Effector memory CD8-positive, alpha-beta T cell (primary cell): ENCODE data around the gene PRRC1.

ENCODE experiments used
- ATAC-seq: fragments of 150-1000 bp; cut with Tn5 transposase; replicated peaks from 2 replicates; pipeline ENCODE4 v1.10.0; 2021; ENCODE audit warnings: mild to moderate bottlenecking, moderate library complexity
- DNase-seq, 3 experiments: peaks; one replicate each; pipeline ENCODE4 v3.0.0; 2021
- H3K27ac Mint-ChIP-seq, 2 donors: one replicate each; pipeline ENCODE4 v1.8.0; 2022; ENCODE audit warnings: mild to moderate bottlenecking in 2 of 2, mixed read lengths in 2 of 2, moderate library complexity in 2 of 2
- H3K27me3 Mint-ChIP-seq, 2 donors: one replicate each; pipeline ENCODE4 v1.8.0; 2022; ENCODE audit warnings: mixed read lengths in 2 of 2
- H3K36me3 Mint-ChIP-seq: one replicate; pipeline ENCODE4 v1.8.0; 2022; ENCODE audit warnings: mild to moderate bottlenecking, moderate library complexity, mixed read lengths; ENCODE audit not compliant: insufficient read depth
- H3K4me1 Mint-ChIP-seq, 2 donors: one replicate each; pipeline ENCODE4 v1.8.0; 2022; ENCODE audit warnings: low read depth in 2 of 2, mixed read lengths in 2 of 2
- H3K4me3 Mint-ChIP-seq, 2 donors: one replicate each; pipeline ENCODE4 v1.8.0; 2022; ENCODE audit warnings: mild to moderate bottlenecking in 2 of 2, mixed read lengths in 2 of 2, moderate library complexity in 2 of 2
- H3K9me3 Mint-ChIP-seq, 2 donors: one replicate each; pipeline ENCODE4 v1.8.0; 2022; ENCODE audit warnings: mixed read lengths in 2 of 2
- total RNA-seq, 9 experiments: gene quantifications; one replicate each; lab custom pipeline; 2026; lab: John Stamatoyannopoulos, UW

PRRC1 gene
- total RNA-seq: 32.9 to 81.0 (median 59.9) reads per million in 9 experiments

DNA sequence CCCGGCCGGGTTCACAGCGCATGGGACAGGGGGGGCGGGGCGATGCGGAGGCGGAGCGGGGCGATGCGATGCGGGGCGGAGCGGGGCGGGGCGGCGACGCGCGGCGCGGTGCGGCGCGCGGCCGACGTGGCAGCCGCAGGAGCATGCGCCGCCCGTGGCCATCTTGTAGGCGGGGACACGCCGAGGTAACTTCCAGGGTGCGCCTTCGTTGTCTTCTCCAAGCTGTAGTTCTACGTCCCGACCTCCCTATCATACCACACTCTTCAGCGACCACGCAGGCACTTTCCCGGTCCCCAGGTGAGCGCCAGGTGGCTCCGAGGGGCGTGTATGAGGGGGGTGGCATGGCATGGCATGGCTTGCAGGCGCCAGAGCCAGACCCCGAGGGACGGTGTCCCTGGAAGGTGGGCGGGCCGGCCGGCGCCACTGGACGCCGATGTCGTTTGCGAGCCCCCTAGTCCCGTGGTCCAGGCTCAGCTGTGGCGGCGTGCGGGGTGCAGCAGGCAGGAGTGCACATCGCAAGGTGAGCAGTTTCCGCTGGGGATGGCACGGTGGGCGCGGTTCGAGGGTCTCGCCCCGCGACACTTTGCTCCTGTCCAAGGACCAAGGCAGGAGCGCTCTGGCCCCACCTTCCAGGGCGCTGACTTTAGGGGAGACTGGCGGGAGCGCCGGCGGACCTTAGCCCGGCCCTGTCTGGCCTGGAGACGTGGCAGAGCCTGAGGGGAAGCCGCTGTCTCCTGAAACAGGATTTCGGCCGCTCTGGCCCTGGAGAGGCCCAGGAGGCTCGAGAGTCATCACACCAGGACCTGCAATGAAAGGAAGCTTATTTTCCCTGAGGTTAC, at the start of gene PRRC1:
Gene PRRC1 (plus strand): TSS at position 161 of the 839 bp plus-strand sequence. CDS start 5,840 bp downstream, outside the sequence.
- Mint-ChIP-seq H3K4me1 (peaks cover 14 to 37% of the 10 kb centered on the region in 2 donors), H3K4me3 (peak within 1 kb of the TSS; percentile 83 to 85), H3K27me3 (peaks cover 10 to 19% of the 10 kb centered on the region in 2 donors), H3K36me3 (peaks cover 9% of the 10 kb centered on the region), H3K9me3 (peaks cover 0 to 3% of the 10 kb centered on the region in 2 donors), H3K27ac (peak within 1 kb of the TSS; percentile 58 to 62)
- DNase-seq (peak; percentile 61 to 71 (median 67)), ATAC-seq (peak; percentile 95)

DNA sequence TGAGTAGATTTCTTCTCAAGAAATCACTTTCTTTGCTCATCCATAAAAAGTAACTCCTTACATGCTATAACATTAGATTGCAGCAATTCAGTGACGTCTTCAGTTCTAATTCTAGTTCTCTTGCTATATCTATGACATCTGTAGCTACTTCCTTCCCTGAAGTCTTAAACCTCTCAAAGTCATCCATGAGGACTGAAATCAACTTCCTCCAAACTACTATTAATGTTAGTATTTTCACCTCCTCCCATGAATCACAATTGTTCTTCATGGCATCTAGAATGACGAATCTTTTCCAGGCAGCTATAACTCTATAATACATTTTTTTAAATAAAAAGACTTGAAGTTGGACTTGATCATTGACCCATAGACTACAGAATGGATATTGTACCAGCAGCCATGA, 46.2 kb upstream of the PRRC1 start:
- DNase-seq: no peak
- ATAC-seq: no peak
- Mint-ChIP-seq H3K4me3 (no peak overlapping the region), H3K4me1 (no peaks in the 10 kb centered on the region), H3K36me3 (no peaks in the 10 kb centered on the region), H3K9me3 (no peaks in the 10 kb centered on the region), H3K27ac (no peak overlapping the region), H3K27me3 (peaks cover 30 to 34% of the 10 kb centered on the region in 2 donors)

GRCh38 chr5:127472700-127473099, 44.7 kb upstream of the PRRC1 start:
- ATAC-seq (no peak), DNase-seq (no peak)
- Mint-ChIP-seq H3K27ac (no peak overlapping the region), H3K9me3 (no peaks in the 10 kb centered on the region), H3K36me3 (no peaks in the 10 kb centered on the region), H3K4me3 (no peak overlapping the region), H3K4me1 (no peaks in the 10 kb centered on the region), H3K27me3 (peaks cover 25 to 26% of the 10 kb centered on the region in 2 donors)

- peaks cover 19 to 20% of the 10 kb centered on the region in 2 donors for H3K27me3 Mint-ChIP-seq
- H3K27ac Mint-ChIP-seq: no peak overlapping the region
- no peaks in the 10 kb centered on the region for H3K4me1 Mint-ChIP-seq
- ATAC-seq (no peak), DNase-seq (no peak)
- H3K36me3 Mint-ChIP-seq: no peaks in the 10 kb centered on the region
- no peak overlapping the region for H3K4me3 Mint-ChIP-seq
- H3K9me3 Mint-ChIP-seq: no peaks in the 10 kb centered on the region
These were observed 31.0 kb upstream of the PRRC1 start for GRCh38 chr5:127486471-127486870.

DNA sequence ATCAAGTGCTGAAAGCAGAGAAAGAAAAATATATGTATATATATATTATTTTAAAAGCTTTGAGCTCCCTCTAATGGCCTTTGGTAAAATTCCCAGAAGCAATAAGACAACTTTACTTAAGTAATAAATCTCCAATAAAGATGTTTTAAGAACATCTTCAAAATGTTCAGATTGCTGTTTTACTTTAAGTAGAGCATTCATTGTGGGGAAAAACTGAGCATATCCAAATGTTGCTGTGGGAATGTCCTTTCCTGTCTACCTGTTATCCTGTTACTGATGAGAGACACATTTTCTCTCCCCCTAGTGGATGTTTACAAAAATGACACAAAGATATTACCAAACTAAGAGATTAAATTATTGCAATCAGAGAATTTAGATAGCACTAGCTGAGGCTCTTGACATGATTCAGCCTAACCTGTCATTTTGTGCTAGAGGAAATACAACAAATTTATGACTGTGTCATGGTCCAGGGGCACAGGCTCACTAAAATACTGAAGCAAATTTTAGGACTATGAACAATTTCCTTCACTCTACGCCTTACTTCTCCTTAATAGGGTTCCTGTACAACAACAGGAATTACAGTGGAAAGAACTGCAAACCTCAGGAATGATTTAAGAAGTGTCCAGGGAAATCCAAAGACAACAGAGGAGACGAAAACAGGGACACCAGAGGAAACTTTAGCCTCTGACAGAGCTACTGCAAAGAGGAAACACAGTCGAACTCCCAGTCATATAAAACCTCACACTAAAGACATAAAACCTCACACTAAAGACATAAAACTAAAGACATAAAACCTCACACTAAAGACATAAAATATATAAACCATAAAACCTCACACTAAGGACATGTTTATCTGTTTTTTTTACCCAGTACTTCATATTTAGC, 24.3 kb upstream of the PRRC1 start:
- ATAC-seq: peak; percentile 65
- peaks cover 35 to 50% of the 10 kb centered on the region in 2 donors for H3K27me3 Mint-ChIP-seq
- DNase-seq: peak in 1 of 3 experiments; percentile 5

DNA sequence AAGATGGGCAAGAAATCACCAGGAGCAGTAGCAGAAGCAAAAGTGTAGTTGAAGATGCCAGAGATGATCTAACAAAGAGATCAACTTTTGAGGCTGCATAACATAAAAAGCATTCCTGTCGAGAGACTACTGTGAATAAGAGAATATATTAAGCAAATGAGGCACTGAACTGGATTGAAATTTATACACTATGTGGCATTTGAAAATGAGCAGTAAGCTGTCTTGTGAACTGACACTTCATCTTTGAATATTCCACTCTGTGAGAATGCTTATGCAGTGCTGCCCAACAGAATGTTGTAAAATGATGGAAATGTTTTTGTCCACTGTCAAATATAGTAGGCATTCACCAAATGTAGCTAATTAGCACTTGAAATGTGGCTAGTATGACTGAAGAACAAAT, 18.9 kb upstream of the PRRC1 start:
- no peaks in the 10 kb centered on the region for H3K4me1 Mint-ChIP-seq
- no peaks in the 10 kb centered on the region for H3K36me3 Mint-ChIP-seq
- peaks cover 19 to 43% of the 10 kb centered on the region in 2 donors for H3K27me3 Mint-ChIP-seq
- DNase-seq: no peak
- no peak overlapping the region for H3K27ac Mint-ChIP-seq
- H3K9me3 Mint-ChIP-seq: no peaks in the 10 kb centered on the region
- ATAC-seq: no peak
- no peak overlapping the region for H3K4me3 Mint-ChIP-seq

More for the DNA sequence above, 24.3 kb upstream of the PRRC1 start:
- H3K9me3 Mint-ChIP-seq: no peaks in the 10 kb centered on the region
- H3K4me1 Mint-ChIP-seq: no peaks in the 10 kb centered on the region
- no peak overlapping the region for H3K27ac Mint-ChIP-seq
- no peak overlapping the region for H3K4me3 Mint-ChIP-seq
- H3K36me3 Mint-ChIP-seq: no peaks in the 10 kb centered on the region

- H3K27ac Mint-ChIP-seq: no peak overlapping the region
- no peak for DNase-seq
- H3K27me3 Mint-ChIP-seq: peaks cover 2 to 12% of the 10 kb centered on the region in 2 donors
- no peaks in the 10 kb centered on the region for H3K36me3 Mint-ChIP-seq
- H3K4me1 Mint-ChIP-seq: no peaks in the 10 kb centered on the region
- ATAC-seq: no peak
- H3K9me3 Mint-ChIP-seq: no peaks in the 10 kb centered on the region
- H3K4me3 Mint-ChIP-seq: no peak overlapping the region
These were observed 11.5 kb upstream of the PRRC1 start for GRCh38 chr5:127505905-127506304.

DNA sequence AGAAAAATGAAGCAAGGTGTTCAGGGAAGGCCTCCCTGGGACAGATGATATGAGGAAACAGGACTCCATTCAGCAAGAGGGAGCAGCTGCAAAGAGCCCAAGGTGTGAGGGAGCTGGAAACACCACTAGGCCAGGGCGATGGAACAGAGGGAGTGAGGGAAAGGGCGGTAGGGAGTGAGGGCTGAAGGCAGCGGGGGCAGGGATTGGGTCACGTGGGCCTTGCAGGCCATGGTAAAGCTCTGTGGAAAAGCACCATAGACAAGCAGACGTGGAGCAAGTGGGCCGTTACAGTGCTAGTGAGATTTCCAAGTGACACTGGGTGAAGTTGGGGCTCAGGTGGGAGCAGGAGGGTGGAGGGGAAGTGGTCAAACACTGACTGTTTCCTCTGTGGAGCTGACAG, 10.8 kb upstream of the PRRC1 start:
- Mint-ChIP-seq H3K9me3 (no peaks in the 10 kb centered on the region), H3K4me3 (no peak overlapping the region), H3K27me3 (peaks cover 9 to 15% of the 10 kb centered on the region in 2 donors), H3K36me3 (no peaks in the 10 kb centered on the region), H3K27ac (no peak overlapping the region), H3K4me1 (no peaks in the 10 kb centered on the region)
- DNase-seq (no peak), ATAC-seq (no peak)

DNA sequence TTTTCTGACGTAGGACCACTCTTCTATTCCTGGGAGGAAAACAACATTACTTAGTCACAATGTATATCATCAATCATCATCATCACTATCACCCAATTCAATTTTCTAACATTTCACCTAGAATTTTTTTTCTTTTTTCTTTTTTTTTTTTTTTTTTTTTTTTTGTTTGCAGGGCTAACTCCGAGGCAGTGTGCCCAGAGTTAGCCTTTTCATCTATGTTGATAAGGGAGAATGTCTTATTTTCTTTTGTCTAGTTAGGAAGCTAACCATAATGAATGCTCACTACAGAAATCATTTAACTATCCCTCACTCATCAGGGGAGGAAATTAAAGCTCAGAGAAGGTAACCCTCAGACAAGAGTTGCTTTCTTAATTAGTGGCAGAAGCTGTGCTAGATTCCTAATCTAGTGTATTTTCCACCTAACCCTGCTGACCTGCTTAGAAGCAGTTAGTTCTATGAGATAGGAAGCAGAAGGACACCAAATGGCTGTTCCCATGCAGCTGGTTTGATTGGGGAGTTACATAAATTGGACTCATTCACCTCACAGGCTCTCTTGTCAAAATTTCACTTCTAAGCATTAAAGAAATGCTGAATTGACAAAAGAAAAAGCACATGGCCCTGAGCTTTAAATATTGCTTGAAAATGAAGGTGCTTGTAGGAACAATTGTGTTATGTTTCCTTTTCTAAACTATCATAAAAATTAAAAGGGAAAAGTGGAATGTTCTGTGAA, 8.6 kb upstream of the PRRC1 start:
- H3K4me1 Mint-ChIP-seq: no peaks in the 10 kb centered on the region
- ATAC-seq (no peak), DNase-seq (no peak)
- H3K36me3 Mint-ChIP-seq: no peaks in the 10 kb centered on the region
- H3K27ac Mint-ChIP-seq: no peak overlapping the region
- H3K9me3 Mint-ChIP-seq: no peaks in the 10 kb centered on the region
- H3K27me3 Mint-ChIP-seq: peaks cover 23 to 25% of the 10 kb centered on the region in 2 donors
- no peak overlapping the region for H3K4me3 Mint-ChIP-seq

GRCh38 chr5:127513408-127513970, 4.0 kb upstream of the PRRC1 start:
- ATAC-seq: no peak

GRCh38 chr5:127514816-127515215, 2.6 kb upstream of the PRRC1 start:
- Mint-ChIP-seq H3K27me3 (peaks cover 28 to 39% of the 10 kb centered on the region in 2 donors), H3K4me1 (peaks cover 8 to 18% of the 10 kb centered on the region in 2 donors), H3K4me3 (no peak overlapping the region), H3K9me3 (no peaks in the 10 kb centered on the region), H3K27ac (no peak overlapping the region), H3K36me3 (peaks cover 4% of the 10 kb centered on the region)
- no peak for DNase-seq
- ATAC-seq: no peak

More at GRCh38 chr5:127513408-127513970, 4.0 kb upstream of the PRRC1 start:
- H3K36me3 Mint-ChIP-seq: peaks cover 4% of the 10 kb centered on the region
- peaks cover 2 to 6% of the 10 kb centered on the region in 2 donors for H3K4me1 Mint-ChIP-seq
- H3K4me3 Mint-ChIP-seq: no peak overlapping the region
- H3K27ac Mint-ChIP-seq: no peak overlapping the region
- H3K9me3 Mint-ChIP-seq: no peaks in the 10 kb centered on the region
- no peak for DNase-seq
- H3K27me3 Mint-ChIP-seq: peaks cover 32 to 39% of the 10 kb centered on the region in 2 donors

DNA sequence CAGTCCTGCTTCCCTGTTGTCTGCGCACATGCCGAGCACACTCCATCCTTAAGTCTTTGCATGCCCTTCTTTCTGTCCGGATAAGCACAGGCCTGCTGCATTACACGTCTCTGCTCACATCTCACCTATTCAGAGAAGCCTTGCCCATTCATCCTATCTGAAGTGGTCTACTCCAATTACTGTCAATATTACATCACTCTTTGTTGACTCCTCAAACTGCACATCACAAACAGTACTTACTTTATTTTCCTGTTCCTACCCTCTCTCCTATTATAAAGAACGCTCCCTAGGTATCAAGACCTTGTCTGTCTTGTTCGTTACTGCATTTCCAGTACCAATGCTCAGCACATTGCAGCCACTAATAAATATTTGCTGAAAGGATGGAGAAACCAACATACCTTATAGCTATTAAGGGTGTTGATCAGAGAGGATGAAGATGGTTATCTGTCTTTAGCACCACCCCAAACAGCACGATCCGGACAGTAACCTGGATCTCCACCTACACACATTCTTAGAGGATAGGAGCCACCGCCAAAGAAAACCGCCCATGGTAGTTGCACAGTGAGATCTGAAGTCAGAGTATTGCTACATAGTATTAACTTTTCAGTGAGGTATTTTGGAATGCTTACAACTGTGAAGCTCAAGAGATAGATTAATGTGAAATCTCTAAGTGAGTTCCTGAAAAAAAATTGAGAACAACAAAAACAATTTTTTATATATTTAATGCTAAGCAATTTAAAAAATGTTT, 1.6 kb upstream of the PRRC1 start:
- Mint-ChIP-seq H3K36me3 (peaks cover 4% of the 10 kb centered on the region), H3K4me3 (no peak overlapping the region), H3K9me3 (no peaks in the 10 kb centered on the region), H3K27me3 (peaks cover 26 to 37% of the 10 kb centered on the region in 2 donors), H3K4me1 (peaks cover 9 to 25% of the 10 kb centered on the region in 2 donors), H3K27ac (no peak overlapping the region)
- DNase-seq (no peak), ATAC-seq (no peak)
